Hematopoietic multipotent progenitor cell treated with erythropoietin and hydrocortisone succinate and interleukin-3 and kit ligand, for 17 days (in vitro differentiated cells): ENCODE measurements around the gene STIM1.

ENCODE experiments used
- DNase-seq: peaks from one replicate; pipeline ENCODE4 v3.0.0-alpha.2; 2015; ENCODE audit warnings: low spot score

STIM1 gene

DNA sequence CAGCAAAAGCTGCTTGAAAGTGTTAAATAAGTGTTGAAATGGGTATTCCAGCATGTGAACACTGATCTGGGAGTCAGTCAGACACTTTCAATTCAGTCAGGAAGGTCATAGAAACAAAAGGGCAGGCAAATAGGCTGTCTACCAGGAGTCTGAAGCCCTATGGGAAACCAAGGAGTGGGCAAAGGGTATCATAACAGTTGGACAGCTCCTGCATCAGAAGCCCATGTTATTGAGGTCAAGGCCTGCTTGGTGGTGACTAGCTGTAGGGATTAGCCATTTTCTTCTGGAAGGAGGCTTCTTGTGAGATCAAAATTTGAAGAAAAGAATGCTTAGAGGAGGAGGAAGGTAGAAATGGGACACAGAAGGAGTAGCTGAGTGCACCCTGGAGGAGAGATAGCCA, 97.3 kb downstream of the STIM1 start:
- no peak for DNase-seq

DNA sequence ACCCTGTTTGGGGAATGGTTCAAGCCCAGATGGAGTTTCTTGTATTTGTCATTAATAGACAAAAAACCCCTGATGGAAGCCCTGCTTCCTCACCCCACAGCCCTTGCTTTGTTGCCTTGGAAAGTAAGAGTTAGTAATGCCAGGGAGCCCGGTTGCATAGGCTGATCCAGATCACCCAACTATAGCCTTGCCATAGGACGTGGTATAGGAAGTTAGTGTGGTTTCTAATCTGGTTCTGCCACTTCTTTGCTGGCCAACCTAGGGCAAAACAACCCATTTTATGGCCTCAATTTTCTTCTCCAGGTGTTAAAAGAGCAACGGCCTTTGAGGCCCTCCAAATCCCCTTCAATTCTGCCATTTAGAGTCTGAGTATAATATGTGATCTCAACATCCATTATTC, 97.9 kb downstream of the STIM1 start:
- no peak for DNase-seq

DNA sequence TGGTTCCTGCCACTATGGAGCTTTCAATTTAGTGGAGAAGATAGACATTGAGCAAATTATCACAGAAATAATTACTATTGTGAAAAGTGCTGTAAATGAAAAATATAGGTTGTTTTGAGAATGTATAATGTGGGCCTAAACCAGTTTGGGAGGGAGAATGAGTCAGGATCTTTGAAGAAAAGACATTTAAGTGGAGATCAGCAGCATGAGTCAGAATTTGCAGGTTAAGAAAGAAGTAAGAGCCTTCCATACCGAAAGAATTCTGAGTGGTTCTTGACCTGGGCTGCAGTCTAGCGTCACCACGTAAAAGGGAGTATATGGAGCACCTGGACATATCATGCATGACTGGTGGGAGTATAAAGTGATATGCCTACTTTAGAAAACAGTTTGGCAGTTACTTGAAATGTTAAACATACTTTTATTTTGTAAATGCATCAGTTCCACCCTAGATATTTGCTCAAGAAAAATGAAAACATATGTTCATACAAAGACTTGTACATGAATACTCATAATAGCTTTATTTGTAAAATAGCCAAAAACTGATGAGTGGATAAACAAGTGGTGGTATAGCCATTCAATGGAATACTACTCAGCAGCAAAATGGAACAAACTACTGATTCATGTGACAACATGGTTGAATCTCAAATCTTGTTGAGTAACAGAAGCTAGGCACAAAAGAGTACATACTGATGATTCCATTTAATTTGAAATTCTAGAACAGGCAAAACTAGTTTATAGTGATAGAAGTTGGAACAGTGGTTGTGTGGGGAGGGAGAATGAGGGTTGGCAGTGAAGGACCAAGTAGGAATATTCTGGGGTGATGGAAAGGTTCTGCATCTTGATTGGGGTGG, 99.2 kb downstream of the STIM1 start:
- DNase-seq = no peak

DNA sequence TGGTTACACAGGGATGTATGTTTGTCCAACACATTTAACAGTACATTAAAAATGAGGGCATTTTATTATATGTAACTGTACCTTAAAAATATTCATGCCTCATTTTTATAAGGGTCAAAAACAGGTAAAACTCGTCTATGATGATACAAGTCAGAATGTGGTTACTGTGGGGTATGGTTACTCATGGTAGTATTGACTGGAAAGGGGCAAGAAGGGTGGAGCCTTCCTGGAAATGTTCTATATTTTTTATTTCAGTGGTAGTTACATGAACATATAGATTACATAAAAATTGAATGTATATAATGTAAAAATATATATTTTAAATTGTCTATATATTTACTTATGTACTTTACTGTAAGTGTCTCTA, 99.8 kb downstream of the STIM1 start:
- DNase-seq = no peak

GRCh38 chr11:3956038-3956437, 100.6 kb downstream of the STIM1 start:
- DNase-seq = no peak

DNA sequence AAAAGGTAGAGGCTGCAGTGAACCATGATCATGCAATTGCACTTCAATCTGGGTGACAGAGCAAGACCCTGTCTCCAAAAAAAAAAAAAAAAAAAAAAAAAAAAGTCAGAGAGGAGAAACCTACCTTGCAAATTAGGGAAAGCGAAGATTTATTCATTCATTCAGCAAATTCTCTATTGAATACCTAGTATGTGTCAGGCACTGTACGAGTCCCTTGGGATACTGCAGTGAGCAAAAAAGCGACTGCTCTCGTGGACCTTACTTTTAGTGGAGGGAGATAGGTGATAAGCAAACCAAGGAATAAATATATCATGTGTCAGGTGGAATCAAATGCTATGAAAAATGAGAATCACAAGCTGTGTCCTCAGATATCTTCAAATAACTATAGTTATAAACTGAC, 101.3 kb downstream of the STIM1 start:
- no peak for DNase-seq

GRCh38 chr11:3957437-3957836, 102.0 kb downstream of the STIM1 start:
- no peak for DNase-seq

DNA sequence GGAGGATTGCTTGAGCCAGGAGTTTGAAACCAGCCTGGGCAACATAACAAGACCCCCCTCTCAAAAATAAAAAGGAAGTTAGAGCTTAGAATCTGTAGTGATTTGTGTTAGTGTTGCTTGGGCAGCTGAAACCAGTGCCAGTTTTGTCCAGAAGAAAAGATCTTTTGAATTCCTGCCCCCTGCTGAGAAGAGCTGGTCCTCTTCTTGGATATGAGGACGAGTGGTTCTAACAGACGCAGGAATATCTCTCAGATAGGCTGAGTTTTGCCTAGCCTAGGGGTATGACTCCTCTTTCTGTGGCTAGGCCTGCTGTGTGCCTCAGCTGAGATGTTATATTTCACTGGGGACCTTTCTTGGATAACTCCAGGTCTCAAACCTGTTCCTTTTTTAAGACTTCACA, 102.8 kb downstream of the STIM1 start:
- no peak for DNase-seq

- peak; percentile 20 for DNase-seq
Measured at GRCh38 chr11:3959015-3959902, 103.8 kb downstream of the STIM1 start.

DNA sequence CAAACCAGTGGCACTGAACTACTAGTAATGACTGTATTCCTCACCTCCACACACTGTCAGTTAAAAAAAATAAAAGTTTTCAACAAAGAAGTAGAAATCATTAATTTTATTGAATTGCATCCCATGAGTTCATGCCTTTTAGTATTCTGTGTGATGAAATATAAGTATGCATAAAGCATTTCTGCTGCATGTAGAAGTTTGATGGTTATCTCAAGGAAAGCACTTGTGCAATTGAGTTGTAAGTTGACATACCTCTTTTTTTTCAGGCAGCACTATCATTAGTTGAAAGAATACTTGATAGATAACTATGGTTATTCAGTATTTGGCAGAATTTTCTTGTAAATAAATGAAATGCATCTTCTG, 104.4 kb downstream of the STIM1 start:
- no peak for DNase-seq

DNA sequence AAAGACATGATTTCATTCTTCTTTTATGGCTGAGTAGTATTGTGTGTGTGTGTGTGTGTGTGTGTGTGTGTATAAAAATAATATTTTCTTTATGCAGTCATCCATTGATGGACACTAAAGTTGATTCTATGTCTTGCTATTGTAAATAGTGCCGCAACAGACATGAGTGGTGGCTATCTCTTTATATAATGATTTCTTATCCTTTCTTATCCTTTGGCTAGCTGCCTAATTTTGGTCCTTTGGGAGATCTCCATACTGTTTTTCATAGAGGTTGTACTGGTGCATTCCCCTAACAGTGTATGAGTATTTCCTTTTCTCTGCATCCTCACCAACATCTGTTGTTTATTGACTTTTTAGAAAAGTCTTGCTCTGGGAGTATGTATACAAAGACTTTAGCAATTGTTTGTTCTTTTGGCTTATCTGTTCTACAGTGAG, 107.0 kb downstream of the STIM1 start:
- DNase-seq = no peak

DNA sequence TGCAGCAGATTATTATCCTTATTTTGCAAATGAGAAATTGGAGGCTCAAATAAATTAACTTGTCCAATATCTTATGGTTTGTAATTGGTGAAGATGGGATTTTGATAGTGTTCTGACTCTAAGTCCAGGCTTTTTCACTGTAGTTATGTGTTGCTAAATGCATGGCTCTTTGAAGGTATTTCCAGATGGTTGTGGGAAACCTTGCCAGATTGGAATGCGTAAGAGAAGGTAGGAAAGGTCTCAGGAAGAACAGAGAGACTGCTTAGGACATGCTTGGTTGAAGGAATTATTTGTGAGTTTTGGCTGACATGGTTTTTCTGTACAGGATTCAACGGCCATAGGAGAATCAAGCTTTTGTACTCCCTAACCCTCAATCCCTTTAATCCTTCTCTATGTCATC, 108.6 kb downstream of the STIM1 start:
- DNase-seq = no peak

DNA sequence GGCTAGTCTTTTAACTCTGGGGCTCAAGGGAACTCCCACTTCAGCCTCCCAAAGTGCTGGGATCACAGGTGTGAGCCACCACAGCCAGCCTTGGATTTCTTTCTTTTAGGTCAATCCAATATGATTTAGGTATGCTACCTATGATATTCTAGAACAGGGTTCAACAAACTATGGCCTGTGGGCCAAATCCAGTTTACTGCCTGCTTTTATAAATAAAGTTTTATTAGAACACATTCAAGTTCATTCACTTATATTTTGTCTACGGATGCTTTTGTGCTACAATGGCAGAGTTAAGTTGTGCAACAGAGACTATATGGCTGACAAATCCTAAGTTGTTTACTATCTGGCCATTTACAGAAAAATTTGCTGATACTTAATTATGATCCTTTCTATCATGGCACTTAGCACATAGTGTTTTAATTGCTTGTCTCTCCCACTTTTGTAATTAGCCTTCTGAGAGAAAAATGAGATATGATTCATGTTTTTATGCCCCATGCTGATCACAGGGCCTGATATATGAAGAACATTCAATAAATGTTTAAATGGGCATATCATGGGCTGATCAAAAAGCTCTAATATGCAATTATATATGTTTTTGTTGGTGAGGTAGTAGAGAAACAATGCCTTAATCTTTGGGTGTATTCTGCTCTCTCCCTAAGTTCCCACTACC, 109.6 kb downstream of the STIM1 start:
- DNase-seq = no peak

GRCh38 chr11:3967695-3968094, 112.2 kb downstream of the STIM1 start:
- DNase-seq = no peak

DNA sequence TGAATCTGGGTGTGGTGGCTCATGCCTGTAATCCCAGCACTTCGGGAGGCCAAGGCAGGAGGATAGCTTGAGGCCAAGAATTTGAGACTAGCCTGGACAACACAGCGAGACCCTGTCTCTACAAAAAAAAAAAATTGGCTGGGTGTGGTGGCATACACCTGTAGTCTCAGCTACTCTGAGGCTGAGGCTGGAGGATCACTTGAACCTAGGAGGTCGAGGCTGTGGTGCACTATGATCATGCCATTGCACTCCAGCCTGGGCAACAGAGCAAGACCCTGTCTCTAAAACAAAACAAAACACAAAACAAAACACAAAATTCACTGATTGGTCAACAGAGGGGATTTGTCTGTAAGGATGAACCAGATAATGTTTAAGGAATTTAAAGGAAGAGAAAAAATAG, 113.7 kb downstream of the STIM1 start:
- no peak for DNase-seq

- no peak for DNase-seq
Measured at GRCh38 chr11:3969613-3970012, 114.1 kb downstream of the STIM1 start.

- no peak for DNase-seq
Measured at GRCh38 chr11:3970108-3970507, 114.6 kb downstream of the STIM1 start.

DNA sequence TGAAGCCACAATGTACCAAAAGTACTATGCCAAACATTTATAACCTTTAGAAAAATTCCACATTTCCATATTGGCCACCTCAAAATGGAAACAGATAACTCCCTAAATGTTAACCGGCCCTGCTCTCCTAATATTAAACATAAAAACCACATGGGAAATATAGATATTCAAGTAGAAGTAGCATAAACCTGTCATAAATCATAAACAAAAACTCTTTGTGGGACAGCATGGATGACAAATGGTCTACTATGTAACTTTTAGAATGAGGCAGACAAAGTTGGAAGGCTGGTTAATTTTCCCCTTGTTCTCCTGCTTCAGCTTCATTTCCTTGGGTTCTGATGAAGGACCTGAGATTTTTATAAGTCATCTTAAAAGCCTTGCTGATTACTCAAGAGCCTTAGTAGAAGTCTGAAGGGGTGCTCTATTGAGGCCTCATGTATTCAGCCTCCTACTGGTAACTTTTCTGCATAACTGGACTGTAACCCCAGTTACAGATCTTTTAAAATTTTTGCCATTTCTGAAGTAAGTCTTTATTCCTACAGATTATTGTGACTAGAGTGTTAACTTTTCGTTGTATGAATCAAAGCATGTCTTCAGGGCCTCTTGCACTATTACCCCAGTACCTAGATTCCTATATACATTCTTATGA, 116.4 kb downstream of the STIM1 start:
- DNase-seq = no peak

DNA sequence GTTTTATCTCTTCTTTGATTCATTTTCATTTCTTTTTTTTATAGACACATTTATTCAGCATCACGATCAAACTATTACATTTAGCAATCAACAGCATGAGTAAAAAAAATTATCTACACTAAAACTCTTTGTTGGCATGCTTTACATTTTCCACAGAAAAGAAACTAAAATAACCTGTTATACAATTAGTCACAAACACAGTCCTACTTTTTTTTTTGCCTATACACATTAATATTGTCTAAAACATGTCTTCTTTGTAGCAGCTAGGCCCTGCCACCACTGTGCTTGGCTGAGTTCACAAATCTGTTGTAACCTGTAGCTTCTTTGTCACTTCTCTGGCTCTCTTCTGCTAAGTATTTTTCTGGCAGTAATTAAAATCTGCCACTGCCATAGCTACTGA, 117.0 kb downstream of the STIM1 start:
- DNase-seq = no peak

GRCh38 chr11:3977078-3977477, 121.6 kb downstream of the STIM1 start:
- no peak for DNase-seq

- DNase-seq = no peak
Measured at GRCh38 chr11:3981084-3981633, 125.7 kb downstream of the STIM1 start.

DNA sequence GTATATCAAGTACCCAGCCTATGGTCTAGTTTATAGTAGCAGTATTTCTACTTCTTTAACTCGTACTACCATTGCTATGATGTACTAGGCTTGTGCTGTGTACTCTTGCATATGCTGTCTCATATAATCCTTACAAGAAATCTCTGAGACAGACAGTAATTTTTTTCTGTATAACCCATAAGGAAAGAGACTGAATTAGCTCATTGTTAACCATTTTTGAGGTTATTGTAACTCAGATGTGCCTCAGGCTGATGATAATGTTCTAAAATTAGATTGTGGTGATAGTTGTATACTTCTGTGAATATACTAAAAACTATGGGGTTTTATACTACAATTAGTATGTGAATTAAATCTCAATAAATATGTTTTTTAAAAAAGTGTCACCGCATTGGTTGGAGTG, 127.0 kb downstream of the STIM1 start:
- no peak for DNase-seq
